Endothelial cell of umbilical vein (primary cell): Measurements from ENCODE around the gene ZIC5.

Source experiments
- CTCF ChIP-seq, 2 donors: IDR thresholded peaks; 1 replicate in 1 of 2; 2 replicates in 1 of 2; pipeline ENCODE4 v1.5.1; 2011; ENCODE audit warnings: low read length in 2 of 2, mild to moderate bottlenecking in 2 of 2, moderate library complexity in 2 of 2, control low read depth in 1 of 2, inconsistent platforms in 1 of 2, low read depth in 1 of 2; ENCODE audit not compliant: insufficient read depth in 1 of 2; ENCODE audit errors: extremely low read depth in 1 of 2
- EZH2 ChIP-seq: IDR thresholded peaks from 2 replicates; pipeline ENCODE4 v1.6.1; 2012; ENCODE audit warnings: borderline replicate concordance, low read depth, mild to moderate bottlenecking, moderate library complexity, low read length, inconsistent platforms; ENCODE audit not compliant: severe bottlenecking
- MAX ChIP-seq: IDR thresholded peaks from 2 replicates; pipeline ENCODE4 v1.6.1; 2011; ENCODE audit not compliant: insufficient read depth, insufficient read length
- POLR2AphosphoS5 ChIP-seq: IDR thresholded peaks from 2 replicates; pipeline ENCODE4 v1.6.1; 2012; ENCODE audit warnings: low read depth, mild to moderate bottlenecking, control low read depth, low read length, moderate library complexity; ENCODE audit not compliant: insufficient read depth

GRCh38 chr13:99929866-99930265, 41.7 kb downstream of the ZIC5 start:
- TF ChIP-seq EZH2 (no peak), MAX (no peak), POLR2AphosphoS5 (no peak), CTCF (IDR thresholded peaks at IDR 0.05; ENCODE audit: extremely low read depth in 1 of 2, insufficient read depth in 1 of 2, low read depth in 1 of 2, low read length in 2 of 2) (no peak)
